Epithelial cell of prostate (primary cell): Measurements from ENCODE around the gene SKA3.
"Not testable (repeated sequence)": the region's sequence is repeated elsewhere in the genome, so short reads cannot be mapped to it uniquely, and the experiment has no call there.

Experiments
- DNase-seq: peaks from one replicate; pipeline ENCODE4 v3.0.0-alpha.2; 2011; ENCODE audit warnings: low read depth, low spot score
- H3K27ac ChIP-seq: fragments of 450-650 bp; 2 replicates; pipeline ENCODE4 v1.5.1; 2017; ENCODE audit warnings: mild to moderate bottlenecking

SKA3 gene

GRCh38 chr13:21176215-21176981, at the start of gene SKA3, which contains the start of gene MRPL57:
SKA3 (minus strand) TSS chr13:21176552; CDS start chr13:21176477, 75 bp downstream.
MRPL57 (plus strand) TSS chr13:21176658; CDS start chr13:21176917, 259 bp downstream.
- peak; percentile 66 for DNase-seq
- H3K27ac ChIP-seq = peak within 1 kb of the TSS; percentile 88

- H3K27ac ChIP-seq = no peak overlapping the region
- DNase-seq = no peak
Observed at GRCh38 chr13:21225082-21225481, 48.7 kb upstream of the SKA3 start.

- H3K27ac ChIP-seq = no peak overlapping the region
- no peak for DNase-seq
Observed at GRCh38 chr13:21221268-21221667, 44.9 kb upstream of the SKA3 start.

GRCh38 chr13:21219716-21220115, 43.4 kb upstream of the SKA3 start:
- not testable (repeated sequence) for H3K27ac ChIP-seq, DNase-seq

GRCh38 chr13:21219036-21219381, 42.7 kb upstream of the SKA3 start:
- H3K27ac ChIP-seq = no peak overlapping the region
- no peak for DNase-seq

GRCh38 chr13:21218351-21219035, 42.1 kb upstream of the SKA3 start:
- H3K27ac ChIP-seq = no peak overlapping the region
- no peak for DNase-seq

- no peak for DNase-seq
- H3K27ac ChIP-seq = no peak overlapping the region
Observed at GRCh38 chr13:21216332-21216731, 40.0 kb upstream of the SKA3 start.

- not testable (repeated sequence) for DNase-seq, H3K27ac ChIP-seq
Observed at GRCh38 chr13:21215419-21215818, 39.1 kb upstream of the SKA3 start.

GRCh38 chr13:21212138-21212775, 35.9 kb upstream of the SKA3 start:
- no peak for DNase-seq
- no peak overlapping the region for H3K27ac ChIP-seq

- no peak for DNase-seq
- H3K27ac ChIP-seq = no peak overlapping the region
Observed at GRCh38 chr13:21208652-21209154, 32.4 kb upstream of the SKA3 start.

- peak; percentile 22 for DNase-seq
- no peak overlapping the region for H3K27ac ChIP-seq
Observed at GRCh38 chr13:21202767-21203531, 26.6 kb upstream of the SKA3 start.

GRCh38 chr13:21201456-21202190, 25.3 kb upstream of the SKA3 start:
- not testable (repeated sequence) for H3K27ac ChIP-seq, DNase-seq

GRCh38 chr13:21198391-21198790, 22.0 kb upstream of the SKA3 start:
- DNase-seq = not testable (repeated sequence)

GRCh38 chr13:21197606-21198225, 21.4 kb upstream of the SKA3 start:
- not testable (repeated sequence) for DNase-seq, H3K27ac ChIP-seq

More at GRCh38 chr13:21198391-21198790, 22.0 kb upstream of the SKA3 start:
- H3K27ac ChIP-seq = not testable (repeated sequence)

- DNase-seq, H3K27ac ChIP-seq: not testable (repeated sequence)
Observed at GRCh38 chr13:21194756-21195155, 18.4 kb upstream of the SKA3 start.

- not testable (repeated sequence) for DNase-seq, H3K27ac ChIP-seq
Observed at GRCh38 chr13:21186410-21186809, 10.1 kb upstream of the SKA3 start.

GRCh38 chr13:21181671-21182070, 5.3 kb upstream of the SKA3 start:
- H3K27ac ChIP-seq = no peak overlapping the region
- no peak for DNase-seq

- no peak for DNase-seq
- H3K27ac ChIP-seq = peak overlapping the region; percentile 88
Observed at GRCh38 chr13:21176982-21177284, 581 bp upstream of the SKA3 start.

GRCh38 chr13:21175656-21176214, 617 bp downstream of the SKA3 start:
- DNase-seq = no peak
- H3K27ac ChIP-seq = peak overlapping the region; percentile 88
